Hepatocyte (in vitro differentiated cells): ENCODE data around the gene SLC8B1.

Source experiments
- EZH2 ChIP-seq: fragments of 200-600 bp; sonication (generic); IDR thresholded peaks from 2 replicates; pipeline ENCODE4 v1.6.1; 2016; ENCODE audit warnings: antibody characterized with exemption, mild to moderate bottlenecking, borderline replicate concordance
- TF ChIP-seq, protein P1 (sequence below): fragments of 200-600 bp; sonication (generic); IDR thresholded peaks from 2 replicates; pipeline ENCODE4 v1.5.1; 2016; ENCODE audit warnings: antibody characterized with exemption, mild to moderate bottlenecking; ENCODE audit not compliant: poor library complexity

DNA sequence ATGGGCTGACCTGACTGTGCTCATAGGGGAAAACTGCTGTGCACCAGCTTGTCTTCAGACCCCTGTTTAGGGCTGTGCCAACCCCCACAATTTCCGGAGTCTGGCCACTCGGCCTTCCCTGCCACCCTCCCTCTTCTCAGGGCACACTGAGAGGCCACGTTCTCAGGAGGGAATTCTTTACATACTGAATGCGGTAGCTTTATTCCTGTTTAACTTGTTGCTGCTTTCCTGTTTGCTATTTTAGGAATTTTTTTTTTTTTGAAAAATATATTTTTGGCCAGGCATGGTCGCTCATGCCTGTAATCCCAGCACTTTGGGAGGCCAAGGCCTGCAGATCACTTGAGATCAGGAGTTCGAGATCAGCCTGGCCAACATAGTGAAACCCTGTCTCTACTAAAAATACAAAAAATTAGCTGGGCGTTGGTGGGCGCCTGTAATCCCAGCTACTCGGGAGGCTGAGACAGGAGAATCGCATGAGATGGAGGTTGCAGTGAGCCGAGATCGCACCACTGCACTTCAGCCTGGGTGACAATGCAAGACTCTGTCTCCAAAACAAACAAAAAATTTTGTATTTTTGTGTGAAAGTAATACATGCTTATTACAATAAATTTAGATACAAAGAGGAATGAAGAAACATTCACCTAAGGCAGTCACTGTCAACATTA lies 74.1 kb downstream of the SLC8B1 start:
- TF ChIP-seq, protein P1, sequence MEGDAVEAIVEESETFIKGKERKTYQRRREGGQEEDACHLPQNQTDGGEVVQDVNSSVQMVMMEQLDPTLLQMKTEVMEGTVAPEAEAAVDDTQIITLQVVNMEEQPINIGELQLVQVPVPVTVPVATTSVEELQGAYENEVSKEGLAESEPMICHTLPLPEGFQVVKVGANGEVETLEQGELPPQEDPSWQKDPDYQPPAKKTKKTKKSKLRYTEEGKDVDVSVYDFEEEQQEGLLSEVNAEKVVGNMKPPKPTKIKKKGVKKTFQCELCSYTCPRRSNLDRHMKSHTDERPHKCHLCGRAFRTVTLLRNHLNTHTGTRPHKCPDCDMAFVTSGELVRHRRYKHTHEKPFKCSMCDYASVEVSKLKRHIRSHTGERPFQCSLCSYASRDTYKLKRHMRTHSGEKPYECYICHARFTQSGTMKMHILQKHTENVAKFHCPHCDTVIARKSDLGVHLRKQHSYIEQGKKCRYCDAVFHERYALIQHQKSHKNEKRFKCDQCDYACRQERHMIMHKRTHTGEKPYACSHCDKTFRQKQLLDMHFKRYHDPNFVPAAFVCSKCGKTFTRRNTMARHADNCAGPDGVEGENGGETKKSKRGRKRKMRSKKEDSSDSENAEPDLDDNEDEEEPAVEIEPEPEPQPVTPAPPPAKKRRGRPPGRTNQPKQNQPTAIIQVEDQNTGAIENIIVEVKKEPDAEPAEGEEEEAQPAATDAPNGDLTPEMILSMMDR = no peak
- TF ChIP-seq EZH2 = no peak
